Retina (tissue), 1 donor: ENCODE data around the gene SULT4A1.

Source experiments
- DNase-seq: peaks from one replicate; pipeline ENCODE4 v3.0.0-alpha.2; 2016

The SULT4A1 gene

DNA sequence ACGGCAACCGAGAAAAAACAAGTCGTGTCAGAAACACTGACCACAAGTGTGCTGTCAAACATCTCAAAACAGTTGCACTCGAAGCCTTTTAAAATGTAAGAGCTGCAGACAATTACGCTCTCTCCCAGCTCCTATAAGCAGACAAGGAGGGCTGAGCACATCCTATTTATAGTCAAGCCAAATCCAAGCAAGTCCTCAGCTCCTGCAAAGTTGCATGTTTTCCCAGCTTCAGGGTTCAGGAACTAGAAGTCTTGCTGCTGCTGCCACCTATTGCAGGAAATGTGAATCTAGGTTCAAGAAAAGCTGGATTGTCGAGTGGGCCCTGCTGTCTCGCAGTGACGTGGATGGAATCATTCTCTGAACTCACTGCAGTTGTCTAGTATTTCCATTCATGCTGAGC is 65.7 kb downstream of the SULT4A1 start:
- DNase-seq = peak; percentile 29

DNA sequence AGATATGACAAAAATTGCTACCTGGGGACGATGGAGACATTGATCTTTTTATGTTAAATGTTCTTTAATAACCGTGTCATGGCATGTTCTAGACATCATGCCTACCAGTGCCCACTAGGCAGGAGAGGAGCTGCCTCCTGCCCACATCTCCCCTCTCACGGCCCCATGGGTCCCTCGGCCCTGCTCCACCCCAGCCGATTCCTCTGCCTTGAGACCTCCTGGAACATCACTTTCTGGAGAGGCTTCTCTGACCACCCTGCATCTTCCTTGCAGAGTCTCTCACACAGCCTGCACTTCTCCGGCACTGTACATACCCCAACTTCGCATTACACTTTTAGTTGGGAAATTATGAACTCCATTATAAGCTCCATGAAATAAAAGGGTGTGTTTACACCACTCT is 67.0 kb downstream of the SULT4A1 start:
- no peak for DNase-seq

DNA sequence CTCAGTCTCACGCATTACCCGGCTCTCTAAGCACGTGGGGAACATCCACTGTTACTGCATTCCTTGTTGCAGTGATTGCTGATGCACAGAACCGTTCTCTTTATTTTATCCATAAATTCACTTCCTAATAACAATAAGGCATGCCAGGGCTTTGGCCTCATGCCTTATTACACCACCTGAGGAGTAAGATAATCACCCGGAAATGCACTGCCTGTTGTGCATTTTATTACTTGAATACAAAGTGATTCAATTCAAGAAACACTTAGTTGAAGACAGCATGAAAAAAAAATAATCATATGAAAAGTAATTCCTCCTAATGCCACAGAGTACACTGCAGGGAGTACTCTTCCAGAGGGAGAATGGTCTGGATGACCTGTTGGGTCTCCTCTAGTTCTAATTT is 69.4 kb downstream of the SULT4A1 start:
- DNase-seq = no peak

DNA sequence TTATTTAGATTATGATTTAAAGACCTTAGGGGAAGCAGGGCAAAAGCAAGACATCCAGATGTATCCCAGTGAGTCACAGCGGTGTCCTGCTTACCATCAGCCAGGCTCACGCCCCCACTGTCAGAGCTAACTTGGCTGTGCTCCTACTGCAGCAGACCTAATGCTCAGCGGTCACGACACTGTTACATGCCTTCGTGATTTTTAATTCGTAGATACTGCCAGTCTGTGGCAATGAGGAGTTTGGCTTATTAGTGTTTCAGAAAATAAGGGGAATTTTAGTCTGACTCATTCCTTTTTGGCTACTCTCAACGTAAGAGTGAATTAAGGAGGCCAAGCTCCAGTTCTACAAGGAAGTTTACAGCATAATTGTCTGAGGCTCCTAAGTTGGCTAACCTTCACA is 72.9 kb downstream of the SULT4A1 start:
- no peak for DNase-seq

- no peak for DNase-seq
Measured at GRCh38 chr22:43783777-43784176, 78.5 kb downstream of the SULT4A1 start.

DNA sequence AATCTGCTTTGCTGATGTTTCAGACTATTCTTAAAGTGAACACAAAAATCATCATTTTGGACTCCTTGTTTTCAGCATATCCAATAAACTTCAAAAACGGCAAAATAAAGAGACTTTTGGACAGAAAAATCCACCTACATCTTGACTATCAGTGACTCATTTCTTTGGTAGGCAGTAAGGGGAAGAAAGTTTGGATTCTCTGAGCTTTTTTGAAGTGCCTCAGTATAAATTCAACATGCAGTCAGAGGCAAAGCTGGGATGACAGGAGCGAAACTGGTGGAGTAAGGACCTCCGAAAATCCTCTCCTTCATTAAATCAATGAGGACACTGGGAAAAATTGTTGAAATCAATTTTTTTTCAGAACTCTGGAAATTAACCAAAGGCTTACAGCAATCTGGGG is 79.9 kb downstream of the SULT4A1 start:
- no peak for DNase-seq

DNA sequence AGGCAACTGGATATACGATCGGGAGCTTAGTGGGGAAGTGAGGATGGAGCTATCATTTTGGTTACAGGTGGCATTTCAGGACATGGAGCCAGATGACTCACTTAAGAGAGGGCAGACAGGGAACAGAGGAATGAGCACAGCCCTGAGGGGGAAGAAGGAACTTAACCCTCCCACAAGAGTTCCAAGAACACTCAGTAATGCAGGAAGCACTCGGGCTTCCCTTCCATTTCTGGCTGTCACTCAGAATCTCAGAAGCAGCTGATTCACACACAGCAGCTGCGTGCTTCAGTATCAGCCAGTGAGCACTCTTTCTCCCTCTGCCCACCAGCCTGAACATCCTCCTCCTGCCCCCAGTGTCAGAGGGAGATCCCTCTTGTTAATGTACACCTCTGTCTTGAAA is 85.0 kb downstream of the SULT4A1 start:
- DNase-seq = peak; percentile 35

DNA sequence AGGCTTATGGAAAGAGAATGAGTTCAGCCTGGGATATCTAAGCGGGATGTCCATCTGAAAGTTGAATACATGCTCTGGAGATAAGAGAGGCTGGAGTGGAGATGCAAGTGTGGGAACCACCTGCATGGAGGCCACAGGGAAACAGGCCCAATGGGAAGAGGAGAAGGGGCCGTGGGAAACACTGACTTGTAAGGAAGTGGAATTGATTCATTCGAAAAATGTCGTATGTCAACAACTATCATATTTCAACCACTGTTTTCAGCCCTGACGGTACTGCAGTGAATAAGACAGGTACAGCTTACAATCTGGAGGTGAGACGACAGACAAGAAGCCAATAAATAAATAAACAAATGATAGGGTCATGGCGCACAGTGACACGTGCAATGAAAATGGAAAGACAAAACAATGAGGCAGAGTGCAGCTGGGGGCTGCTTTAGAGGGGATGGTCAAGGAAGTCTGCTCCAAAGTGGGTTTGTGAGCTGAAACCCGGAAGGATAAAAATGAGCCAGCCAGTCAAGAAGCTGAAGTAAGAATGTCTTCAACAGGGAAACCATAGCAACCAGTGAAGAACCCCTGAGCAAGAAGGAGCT is 86.1 kb downstream of the SULT4A1 start:
- no peak for DNase-seq
